ENCODE results near the gene SNRPA1. TPM values are rescaled to one million over a fixed set of nuclear protein-coding genes. Genes with fewer than 3 reads are reported as not detected.
A peak's percentile ranks its signal among the peaks of the same experiment; 100 is the strongest.
"Not testable (repeated sequence)": the region's sequence is repeated elsewhere in the genome, so short reads cannot be mapped to it uniquely, and the experiment has no call there.

The SNRPA1 gene
- total RNA-seq, 2 donors from 2014 or later = 132 to 141 TPM

DNA sequence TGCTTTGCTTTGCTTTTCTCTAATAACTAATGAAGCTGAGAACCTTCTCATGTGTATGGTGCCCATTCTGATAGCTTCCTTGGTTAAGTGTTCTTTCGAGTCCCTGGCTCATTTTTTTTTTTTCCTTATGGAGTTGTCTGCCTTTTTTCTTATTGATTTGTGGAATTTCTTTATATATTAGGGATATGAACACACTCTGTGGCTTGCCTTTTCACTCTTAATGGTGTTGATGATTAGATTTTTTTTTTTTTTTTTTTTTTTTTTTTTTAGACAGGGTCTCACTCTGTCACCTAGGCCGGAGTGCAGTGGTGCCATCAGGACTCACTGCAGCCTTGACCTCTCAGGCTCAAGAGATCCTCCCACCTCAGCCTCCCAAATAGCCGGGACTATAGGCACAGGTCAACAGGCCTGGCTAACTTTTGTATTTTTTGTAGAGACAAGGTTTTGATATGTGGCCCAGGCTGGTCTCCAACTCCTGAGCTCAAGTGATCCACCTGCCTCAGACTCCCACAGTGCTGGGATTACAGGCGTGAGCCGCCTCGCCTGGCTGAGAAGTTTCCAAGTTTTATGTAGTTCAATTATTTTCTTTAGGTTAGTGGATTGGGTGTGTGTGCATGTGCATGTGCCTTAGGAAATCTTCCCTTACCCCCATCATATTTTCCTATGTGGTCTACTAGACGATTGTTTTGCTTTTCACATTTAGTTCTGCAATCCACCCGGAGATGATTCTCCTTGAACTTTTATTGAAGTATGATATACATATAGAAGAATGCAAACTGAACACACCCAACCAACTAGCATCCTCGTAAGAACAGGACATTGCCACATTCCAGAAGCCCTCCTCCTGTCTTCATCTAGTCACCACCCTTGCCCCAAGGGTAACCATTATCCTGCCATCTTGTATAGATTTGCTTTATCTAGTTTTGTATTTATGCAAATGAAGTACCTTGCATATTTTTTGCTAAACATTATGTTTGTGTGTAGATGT, 1.7 kb upstream of the SNRPA1 start:
- Mint-ChIP-seq H3K4me3 (peak overlapping the region; percentile 92 to 97), H3K27ac (peak overlapping the region; percentile 93), H3K36me3 (ENCODE audit: insufficient read depth in 2 of 2) (peaks cover 7 to 11% of the 10 kb centered on the region in 2 donors), H3K4me1 (ENCODE audit: low read depth) (peaks cover 31% of the 10 kb centered on the region), H3K9me3 (no peaks in the 10 kb centered on the region), H3K27me3 (ENCODE audit: low read depth) (no peaks in the 10 kb centered on the region)
- DNase-seq = no peak
- no peak for ATAC-seq (replicated peaks in 1 of 2)

DNA sequence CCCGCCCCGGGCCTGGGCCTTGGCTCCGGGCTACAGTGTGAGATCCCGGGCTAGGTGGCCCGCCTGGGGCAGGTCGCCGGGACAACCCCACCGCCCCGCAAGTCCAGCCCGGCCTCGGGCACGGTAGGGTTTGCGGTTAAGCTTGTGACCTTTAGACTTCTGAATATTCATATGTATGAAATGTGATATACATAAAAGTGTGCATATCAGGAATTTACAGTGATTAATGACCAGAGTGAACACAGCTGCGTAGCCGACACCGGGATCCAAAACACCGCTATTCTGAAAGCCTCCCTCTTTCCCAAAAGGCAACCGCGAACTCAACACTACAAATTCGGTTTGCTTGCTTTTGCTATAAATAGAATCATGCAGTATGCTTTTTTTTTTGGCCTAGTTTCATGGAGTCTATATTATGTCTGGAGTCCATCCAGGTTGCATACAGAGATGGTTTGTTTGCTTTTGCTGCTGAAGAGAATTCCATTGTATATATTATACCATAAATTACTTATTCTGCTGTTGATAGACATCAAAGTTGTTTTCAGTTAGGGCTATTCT, 636 bp upstream of the SNRPA1 start:
- Mint-ChIP-seq H3K9me3 (no peaks in the 10 kb centered on the region), H3K27me3 (ENCODE audit: low read depth) (no peaks in the 10 kb centered on the region), H3K4me3 (peak overlapping the region; percentile 92 to 97), H3K27ac (peak overlapping the region; percentile 93), H3K4me1 (ENCODE audit: low read depth) (peaks cover 40% of the 10 kb centered on the region), H3K36me3 (ENCODE audit: insufficient read depth in 2 of 2) (peaks cover 7 to 11% of the 10 kb centered on the region in 2 donors)
- DNase-seq (no peak), ATAC-seq (replicated peaks in 1 of 2) (no peak)

DNA sequence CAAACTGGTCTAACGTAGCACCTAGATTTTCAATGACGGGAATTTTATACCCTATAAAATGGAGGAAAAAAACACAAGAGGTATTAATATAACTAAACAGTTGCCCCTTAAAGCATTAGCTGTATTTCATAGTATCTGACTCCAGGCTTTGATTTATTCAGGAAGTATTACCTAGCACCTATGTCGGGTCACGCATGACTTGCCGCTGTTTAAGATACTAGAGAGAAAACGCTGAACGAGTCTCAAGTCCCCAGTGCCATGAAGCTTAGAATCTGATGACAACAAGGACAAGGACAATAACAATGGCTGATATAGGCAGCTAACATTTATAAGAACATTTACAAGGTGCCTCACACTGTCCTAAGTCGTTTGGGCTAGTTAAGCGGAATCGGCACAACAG, 1.9 kb downstream of the SNRPA1 start:
- peaks cover 66% of the 10 kb centered on the region for H3K4me1 Mint-ChIP-seq (ENCODE audit: low read depth)
- ATAC-seq (replicated peaks in 1 of 2) = no peak
- no peaks in the 10 kb centered on the region for H3K9me3 Mint-ChIP-seq
- H3K27ac Mint-ChIP-seq = peak overlapping the region; percentile 98
- H3K36me3 Mint-ChIP-seq (ENCODE audit: insufficient read depth in 2 of 2) = peaks cover 21% of the 10 kb centered on the region in 2 donors
- DNase-seq = no peak
- peak overlapping the region; percentile 92 to 97 for H3K4me3 Mint-ChIP-seq
- no peaks in the 10 kb centered on the region for H3K27me3 Mint-ChIP-seq (ENCODE audit: low read depth)

DNA sequence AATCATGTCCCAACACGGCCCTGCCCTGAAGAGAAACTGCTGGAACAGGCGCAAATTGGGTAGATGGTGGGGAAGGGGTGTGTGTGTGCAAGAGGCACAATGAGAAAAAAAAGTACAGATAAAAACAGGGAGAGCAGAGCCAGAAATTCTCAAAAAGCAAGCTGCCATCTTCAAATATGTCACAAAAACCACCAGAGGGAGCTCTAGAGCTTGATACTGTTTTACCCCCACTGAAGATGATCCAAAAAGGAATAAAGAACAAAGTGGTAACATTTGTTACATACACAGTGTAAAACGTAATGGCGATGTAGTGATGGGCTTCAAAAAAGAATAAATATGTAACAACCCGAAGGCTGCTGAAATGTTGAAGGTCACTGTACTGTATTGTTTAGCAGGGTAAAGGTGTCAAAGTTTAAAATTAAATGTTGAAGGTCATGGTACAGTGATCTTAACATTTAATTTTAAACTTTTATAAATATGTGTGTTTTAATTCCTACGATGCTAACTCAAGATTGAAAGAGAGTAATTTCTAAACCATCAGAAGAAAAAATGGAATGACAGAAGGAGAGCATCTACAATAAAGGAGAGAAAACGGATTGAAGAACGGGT, 6.0 kb downstream of the SNRPA1 start:
- Mint-ChIP-seq H3K36me3 (ENCODE audit: insufficient read depth in 2 of 2) (peaks cover 18 to 37% of the 10 kb centered on the region in 2 donors), H3K9me3 (no peaks in the 10 kb centered on the region), H3K4me1 (ENCODE audit: low read depth) (peaks cover 65% of the 10 kb centered on the region), H3K27me3 (ENCODE audit: low read depth) (no peaks in the 10 kb centered on the region), H3K4me3 (no peak overlapping the region), H3K27ac (peak overlapping the region; percentile 45)
- DNase-seq (peak in 1 of 2 donors; percentile 25), ATAC-seq (replicated peaks in 1 of 2) (peak; percentile 41 to 52)

DNA sequence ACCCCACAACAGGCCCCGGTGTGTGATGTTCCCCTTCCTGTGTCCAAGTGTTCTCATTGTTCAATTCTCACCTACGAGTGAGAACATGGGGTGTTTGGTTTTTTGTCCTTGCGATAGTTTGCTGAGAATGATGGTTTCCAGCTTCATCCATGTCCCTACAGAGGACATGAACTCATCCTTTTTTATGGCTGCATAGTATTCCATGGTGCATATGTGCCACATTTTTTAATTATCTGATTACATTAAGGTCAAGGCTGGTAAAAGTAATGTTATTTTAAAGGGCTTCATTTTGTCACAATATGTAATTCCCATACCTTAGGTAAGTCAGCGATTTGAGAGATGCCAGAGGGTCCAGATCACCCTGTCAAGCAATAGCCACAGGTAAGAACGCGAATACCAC, 7.7 kb downstream of the SNRPA1 start:
- not testable (repeated sequence) for H3K9me3 Mint-ChIP-seq; H3K4me3 Mint-ChIP-seq; DNase-seq; ATAC-seq (replicated peaks in 1 of 2); H3K27me3 Mint-ChIP-seq (ENCODE audit: low read depth)
- Mint-ChIP-seq H3K4me1 (ENCODE audit: low read depth) (peaks cover 53% of the 10 kb centered on the region), H3K27ac (peak overlapping the region; percentile 50), H3K36me3 (ENCODE audit: insufficient read depth in 2 of 2) (peaks cover 14 to 40% of the 10 kb centered on the region in 2 donors)

DNA sequence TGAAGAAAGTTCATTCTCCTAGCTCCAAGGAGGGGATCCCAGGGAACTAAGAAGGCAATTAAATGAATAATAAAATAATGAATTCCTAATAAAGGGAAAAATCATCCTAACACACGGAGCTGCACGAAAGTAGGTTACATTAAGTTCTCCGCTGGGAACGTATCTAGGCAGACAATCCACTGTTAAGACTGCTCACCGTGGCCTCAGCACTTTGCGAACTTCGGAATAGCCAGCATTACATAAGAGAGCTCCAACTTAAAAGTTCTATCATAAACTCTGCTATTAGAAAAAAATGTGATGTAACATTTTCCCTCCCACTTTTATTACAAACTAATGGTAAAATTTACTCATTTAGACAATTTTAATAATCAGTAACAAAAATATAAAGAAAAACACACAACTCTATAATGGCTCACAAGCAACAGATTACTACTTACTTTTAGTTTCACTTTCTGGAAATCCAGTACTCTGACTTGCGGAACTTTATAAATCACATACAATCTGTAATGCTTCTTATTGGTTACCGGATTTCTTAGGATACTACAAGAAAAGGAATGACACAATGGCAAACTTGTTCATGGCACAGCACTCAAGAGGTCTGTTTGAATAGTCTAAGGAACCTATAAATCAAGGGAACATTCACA, 8.5 kb downstream of the SNRPA1 start:
- Mint-ChIP-seq H3K9me3 (no peaks in the 10 kb centered on the region), H3K27me3 (ENCODE audit: low read depth) (no peaks in the 10 kb centered on the region), H3K27ac (peak overlapping the region; percentile 50), H3K4me1 (ENCODE audit: low read depth) (peaks cover 45% of the 10 kb centered on the region), H3K36me3 (ENCODE audit: insufficient read depth in 2 of 2) (peaks cover 16 to 43% of the 10 kb centered on the region in 2 donors), H3K4me3 (no peak overlapping the region)
- DNase-seq (no peak), ATAC-seq (replicated peaks in 1 of 2) (no peak)

DNA sequence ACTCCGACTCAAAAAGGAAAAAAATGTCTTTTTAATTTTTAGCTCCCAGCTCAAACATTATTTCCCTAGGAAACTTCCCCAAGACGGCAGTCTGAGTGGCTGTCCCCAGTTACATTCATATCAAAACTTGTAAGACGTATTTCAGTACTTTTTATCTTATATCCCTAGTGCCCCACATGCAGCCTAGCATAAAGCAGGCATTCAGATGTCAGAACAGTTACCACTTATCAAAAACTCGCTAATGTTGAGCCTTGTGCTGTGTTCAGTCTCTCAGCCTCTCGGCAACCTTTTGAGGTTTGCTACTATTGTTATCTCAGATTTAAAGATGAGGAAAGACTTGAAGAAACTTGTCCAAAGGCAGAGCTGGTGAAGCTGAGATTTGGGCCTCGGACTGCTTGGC, 11.1 kb downstream of the SNRPA1 start:
- H3K36me3 Mint-ChIP-seq (ENCODE audit: insufficient read depth in 2 of 2) = peaks cover 12 to 41% of the 10 kb centered on the region in 2 donors
- H3K9me3 Mint-ChIP-seq = no peaks in the 10 kb centered on the region
- H3K27ac Mint-ChIP-seq = peak overlapping the region; percentile 57
- no peak overlapping the region for H3K4me3 Mint-ChIP-seq
- peaks cover 20% of the 10 kb centered on the region for H3K4me1 Mint-ChIP-seq (ENCODE audit: low read depth)
- no peaks in the 10 kb centered on the region for H3K27me3 Mint-ChIP-seq (ENCODE audit: low read depth)
- no peak for DNase-seq
- peak in 1 of 2 donors; percentile 53 for ATAC-seq (replicated peaks in 1 of 2)

DNA sequence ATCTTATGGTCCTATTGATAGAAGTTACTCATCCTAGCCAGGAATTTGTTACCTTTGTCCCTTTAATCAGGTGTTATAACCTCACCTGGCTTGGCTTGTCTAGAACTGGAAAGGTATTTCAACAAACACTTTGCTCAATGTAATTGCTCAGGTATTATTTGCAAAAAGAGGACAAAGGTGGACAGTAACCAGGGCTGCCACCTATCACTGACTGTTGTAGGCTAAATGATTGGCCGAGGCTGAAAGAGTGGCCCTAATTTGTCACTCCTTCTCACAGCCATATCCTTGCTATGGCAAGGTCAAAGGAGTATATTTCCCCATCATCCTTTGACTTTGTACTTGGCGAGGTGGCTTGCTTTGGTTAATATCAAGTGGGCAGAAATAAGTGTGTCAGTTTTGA, 15.0 kb downstream of the SNRPA1 start:
- no peaks in the 10 kb centered on the region for H3K27me3 Mint-ChIP-seq (ENCODE audit: low read depth)
- ATAC-seq (replicated peaks in 1 of 2) (no peak), DNase-seq (no peak)
- H3K36me3 Mint-ChIP-seq (ENCODE audit: insufficient read depth in 2 of 2) = peaks cover 9 to 25% of the 10 kb centered on the region in 2 donors
- H3K4me3 Mint-ChIP-seq = no peak overlapping the region
- no peak overlapping the region for H3K27ac Mint-ChIP-seq
- H3K9me3 Mint-ChIP-seq = no peaks in the 10 kb centered on the region
- peaks cover 33% of the 10 kb centered on the region for H3K4me1 Mint-ChIP-seq (ENCODE audit: low read depth)

DNA sequence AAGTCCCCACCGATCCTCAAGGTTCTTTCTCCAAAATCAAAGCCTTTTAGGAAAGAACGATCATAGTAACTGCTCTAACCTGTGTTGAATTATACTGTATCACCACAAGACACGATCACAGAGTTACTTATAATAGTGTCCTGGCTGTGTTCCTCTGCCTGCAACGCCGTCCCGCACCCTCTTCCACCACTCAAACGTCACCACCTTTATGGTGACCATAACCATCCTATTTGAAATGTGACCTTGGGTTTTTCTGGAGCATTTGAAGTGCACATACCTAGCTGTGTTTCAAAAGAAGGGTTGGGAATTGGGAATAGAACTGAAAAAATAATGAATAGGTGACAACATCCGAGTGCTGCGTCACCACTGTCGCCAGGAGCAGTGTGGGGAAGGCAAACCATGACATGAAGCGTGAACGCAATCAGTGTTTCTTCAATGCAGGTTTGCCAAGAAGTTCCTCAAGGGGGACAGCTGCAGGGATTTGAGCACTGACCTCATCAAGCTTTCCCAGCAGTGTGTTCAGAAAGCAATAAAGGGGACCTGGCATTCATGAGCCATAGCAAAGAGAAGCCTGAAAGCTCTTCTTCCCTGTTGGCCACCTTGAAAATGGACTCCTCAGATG, 17.0 kb downstream of the SNRPA1 start:
- Mint-ChIP-seq H3K4me3 (peak overlapping the region; percentile 95 to 100), H3K9me3 (no peaks in the 10 kb centered on the region), H3K4me1 (ENCODE audit: low read depth) (peaks cover 34% of the 10 kb centered on the region), H3K27ac (peak overlapping the region; percentile 95), H3K36me3 (ENCODE audit: insufficient read depth in 2 of 2) (peaks cover 18 to 30% of the 10 kb centered on the region in 2 donors), H3K27me3 (ENCODE audit: low read depth) (no peaks in the 10 kb centered on the region)
- ATAC-seq (replicated peaks in 1 of 2) (no peak), DNase-seq (no peak)

DNA sequence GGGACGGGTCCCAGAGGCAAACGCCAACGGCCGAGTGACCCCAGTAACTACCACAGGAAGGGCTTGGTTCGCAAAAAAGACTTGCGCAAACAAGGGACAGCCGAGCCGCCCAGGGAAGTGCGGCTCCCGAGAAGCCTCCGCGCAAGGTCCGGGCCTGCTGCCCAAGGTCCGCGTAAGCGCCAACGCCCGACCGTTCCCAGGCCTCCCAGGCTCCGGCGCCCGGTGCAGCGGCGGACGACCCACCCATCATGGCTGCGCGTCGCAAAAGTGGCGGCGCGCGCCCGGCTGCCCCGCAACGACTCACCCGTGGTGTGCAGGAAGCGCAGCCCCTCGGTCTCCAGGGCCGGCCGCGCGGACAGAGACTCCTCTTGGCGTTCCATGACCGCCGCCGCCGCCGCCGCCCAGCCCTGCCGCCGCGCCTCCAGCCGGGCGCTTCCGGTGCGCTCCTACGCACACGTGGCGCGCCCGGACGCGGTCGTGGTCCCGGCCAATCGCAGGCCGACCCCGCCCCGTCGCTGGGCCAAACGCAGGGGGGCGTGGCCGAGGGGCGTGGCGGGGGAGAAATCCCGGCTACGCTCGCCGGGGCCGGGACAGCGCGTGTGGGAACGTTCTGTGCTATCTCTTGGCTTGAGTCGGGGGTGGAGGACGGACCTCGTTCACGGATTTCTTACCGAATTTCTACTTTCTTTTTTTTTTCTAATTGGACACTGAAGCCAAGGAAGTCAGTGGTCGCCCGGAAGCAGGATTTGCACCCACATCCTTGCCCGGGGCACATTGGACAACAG, 17.8 kb downstream of the SNRPA1 start, which contains the start of gene SELENOS:
TSS of gene SELENOS (minus strand) at position 448 of the 785 bp plus-strand sequence. CDS start at position 380, 68 bp downstream.
- DNase-seq = peak; percentile 92 to 95
- H3K4me3 Mint-ChIP-seq = peak within 1 kb of the TSS; percentile 95 to 100
- H3K9me3 Mint-ChIP-seq = no peaks in the 10 kb centered on the region
- H3K27me3 Mint-ChIP-seq (ENCODE audit: low read depth) = no peaks in the 10 kb centered on the region
- peaks cover 34% of the 10 kb centered on the region for H3K4me1 Mint-ChIP-seq (ENCODE audit: low read depth)
- peak; percentile 95 to 97 for ATAC-seq (replicated peaks in 1 of 2)
- H3K27ac Mint-ChIP-seq = peak within 1 kb of the TSS; percentile 95
- peaks cover 20 to 35% of the 10 kb centered on the region in 2 donors for H3K36me3 Mint-ChIP-seq (ENCODE audit: insufficient read depth in 2 of 2)

DNA sequence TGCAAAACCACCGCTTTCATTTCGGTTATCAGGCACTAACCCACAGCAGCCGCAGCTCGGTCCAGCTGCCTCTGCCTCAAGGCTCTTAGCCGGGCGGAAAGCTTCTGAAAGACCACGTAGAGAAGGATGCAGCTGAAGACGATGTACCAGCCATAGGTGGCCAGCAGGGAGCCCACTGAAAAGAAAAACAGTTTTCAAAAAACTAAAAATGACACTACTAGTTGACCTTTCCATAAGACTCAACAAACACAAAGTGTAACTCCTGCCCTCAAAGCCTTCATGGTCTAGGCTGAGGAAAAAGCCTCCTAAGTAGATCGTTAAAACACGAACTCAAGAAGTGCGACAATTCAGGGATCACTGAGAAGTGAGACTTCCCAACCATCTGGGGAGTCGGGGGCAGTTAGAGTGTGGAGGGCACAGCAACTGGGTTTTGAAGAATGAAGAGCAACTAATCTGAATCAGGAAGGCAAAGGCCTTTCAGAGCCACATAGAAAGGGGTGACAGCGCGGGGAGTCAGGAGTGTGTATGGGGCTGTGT, 18.5 kb downstream of the SNRPA1 start:
- H3K4me3 Mint-ChIP-seq = peak overlapping the region; percentile 95 to 100
- H3K36me3 Mint-ChIP-seq (ENCODE audit: insufficient read depth in 2 of 2) = peaks cover 18 to 32% of the 10 kb centered on the region in 2 donors
- H3K27ac Mint-ChIP-seq = peak overlapping the region; percentile 88
- DNase-seq = peak; percentile 30 to 33
- no peaks in the 10 kb centered on the region for H3K27me3 Mint-ChIP-seq (ENCODE audit: low read depth)
- peak in 1 of 2 donors; percentile 25 for ATAC-seq (replicated peaks in 1 of 2)
- peaks cover 34% of the 10 kb centered on the region for H3K4me1 Mint-ChIP-seq (ENCODE audit: low read depth)
- H3K9me3 Mint-ChIP-seq = no peaks in the 10 kb centered on the region
